Progenitor cell of endocrine pancreas (in vitro differentiated cells): ENCODE data around the gene ANKFY1. TPM values are rescaled to one million over a fixed set of nuclear protein-coding genes. Genes with fewer than 3 reads are reported as not detected.

Experiments
- DNase-seq: peaks from one replicate; pipeline ENCODE4 v3.0.0; 2021; ENCODE audit warnings: low spot score; ENCODE audit not compliant: unreplicated experiment
- H3K27ac Mint-ChIP-seq: 2 replicates; pipeline ENCODE4 v1.8.0; 2021; ENCODE audit warnings: mild to moderate bottlenecking, moderate library complexity, mixed read lengths
- H3K27me3 Mint-ChIP-seq: 2 replicates; pipeline ENCODE4 v1.8.0; 2021; ENCODE audit warnings: mixed read lengths
- H3K36me3 Mint-ChIP-seq: 2 replicates; pipeline ENCODE4 v1.8.0; 2022; ENCODE audit warnings: mixed read lengths; ENCODE audit not compliant: insufficient read depth
- H3K4me1 Mint-ChIP-seq: 2 replicates; pipeline ENCODE4 v1.8.0; 2021; ENCODE audit warnings: low read depth, mixed read lengths
- H3K4me3 Mint-ChIP-seq: 2 replicates; pipeline ENCODE4 v1.8.0; 2021; ENCODE audit warnings: low read depth, mild to moderate bottlenecking, moderate library complexity, mixed read lengths
- H3K9me3 Mint-ChIP-seq: 2 replicates; pipeline ENCODE4 v1.8.0; 2021; ENCODE audit warnings: low read depth, mixed read lengths
- CTCF ChIP-seq: fragments of 200-600 bp; sonication (generic); IDR thresholded peaks from one replicate; pipeline ENCODE4 v1.5.0; 2021; ENCODE audit warnings: antibody characterized with exemption, mild to moderate bottlenecking; ENCODE audit not compliant: unreplicated experiment
- total RNA-seq: library from RNA; stranded (reverse); gene quantifications from 2 replicates; pipeline ENCODE4 v1.2.1, GENCODE V29; 2021

The ANKFY1 gene
- total RNA-seq, 1 donor from 2014 or later, result 59.8 TPM

- DNase-seq, result no peak
- peaks cover 11% of the 10 kb centered on the region for H3K36me3 Mint-ChIP-seq
- peak overlapping the region; percentile 67 for H3K27ac Mint-ChIP-seq
- peaks cover 6% of the 10 kb centered on the region for H3K4me1 Mint-ChIP-seq
- no peak for TF ChIP-seq CTCF
- H3K9me3 Mint-ChIP-seq, result no peaks in the 10 kb centered on the region
- H3K4me3 Mint-ChIP-seq, result no peak overlapping the region
- H3K27me3 Mint-ChIP-seq, result no peaks in the 10 kb centered on the region
Measured at GRCh38 chr17:4229627-4230541, 33.9 kb downstream of the ANKFY1 start.

- Mint-ChIP-seq H3K4me3 (no peak overlapping the region), H3K27me3 (no peaks in the 10 kb centered on the region), H3K4me1 (peaks cover 1% of the 10 kb centered on the region), H3K27ac (no peak overlapping the region), H3K9me3 (no peaks in the 10 kb centered on the region), H3K36me3 (peaks cover 15% of the 10 kb centered on the region)
- no peak for TF ChIP-seq CTCF
- DNase-seq, result no peak
Measured at GRCh38 chr17:4221899-4222659, 41.7 kb downstream of the ANKFY1 start.

DNA sequence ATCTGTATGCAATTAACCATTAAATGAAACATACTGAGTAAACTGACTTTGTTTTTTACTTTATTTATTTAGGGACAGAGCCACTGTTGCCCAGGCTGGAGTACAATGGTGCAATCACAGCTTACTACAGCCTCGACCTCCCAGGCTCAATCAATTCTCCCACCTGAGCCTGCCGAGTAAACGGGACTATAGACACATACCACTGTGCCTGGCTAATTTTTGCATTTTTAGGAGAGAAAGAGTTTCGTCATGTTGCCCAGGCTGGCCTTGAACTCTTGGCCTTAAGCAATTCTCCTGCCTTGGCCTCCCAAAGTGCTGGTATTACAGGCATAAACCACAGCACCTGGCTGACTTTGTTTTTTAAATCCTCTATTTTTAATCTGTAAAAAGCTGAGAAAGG, 42.6 kb downstream of the ANKFY1 start:
- Mint-ChIP-seq H3K9me3 (no peaks in the 10 kb centered on the region), H3K4me3 (no peak overlapping the region), H3K27ac (peak overlapping the region; percentile 74), H3K4me1 (no peaks in the 10 kb centered on the region), H3K27me3 (no peaks in the 10 kb centered on the region), H3K36me3 (peaks cover 17% of the 10 kb centered on the region)
- no peak for DNase-seq
- no peak for TF ChIP-seq CTCF

DNA sequence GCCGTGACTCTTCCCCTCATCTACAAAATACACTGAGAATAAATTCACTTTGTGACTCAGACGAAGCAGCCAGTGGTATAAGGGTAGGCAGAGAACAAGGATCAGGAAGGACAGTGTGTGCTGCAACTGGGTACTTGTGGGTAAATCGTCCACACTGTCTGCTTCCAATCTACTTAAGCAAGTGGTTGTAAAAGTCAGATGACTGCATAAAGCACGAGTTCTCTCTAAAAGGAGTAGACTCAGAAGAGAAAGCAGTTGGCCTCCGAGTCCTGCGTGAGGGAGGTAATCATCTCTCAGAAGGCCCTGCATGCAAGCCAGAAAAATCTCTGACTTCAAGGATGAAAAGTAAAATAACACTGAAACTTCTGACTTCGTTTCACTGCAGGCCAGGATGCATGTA, 43.1 kb downstream of the ANKFY1 start:
- Mint-ChIP-seq H3K9me3 (no peaks in the 10 kb centered on the region), H3K27ac (no peak overlapping the region), H3K4me1 (no peaks in the 10 kb centered on the region), H3K4me3 (no peak overlapping the region), H3K27me3 (no peaks in the 10 kb centered on the region), H3K36me3 (peaks cover 17% of the 10 kb centered on the region)
- no peak for DNase-seq
- no peak for TF ChIP-seq CTCF

- no peak for TF ChIP-seq CTCF
- H3K4me3 Mint-ChIP-seq, result no peak overlapping the region
- no peaks in the 10 kb centered on the region for H3K27me3 Mint-ChIP-seq
- DNase-seq, result no peak
- H3K36me3 Mint-ChIP-seq, result peaks cover 18% of the 10 kb centered on the region
- no peaks in the 10 kb centered on the region for H3K9me3 Mint-ChIP-seq
- H3K27ac Mint-ChIP-seq, result no peak overlapping the region
- peaks cover 2% of the 10 kb centered on the region for H3K4me1 Mint-ChIP-seq
Measured at GRCh38 chr17:4219241-4219640, 44.5 kb downstream of the ANKFY1 start.
